ENCODE measurements around the gene MMP2.

GRCh38 chr16:55462241-55462640 is 16.8 kb upstream of the MMP2 start:
- TF ChIP-seq POLR2A (IDR thresholded peaks at IDR 0.05): no peak
- TF ChIP-seq CTCF (IDR thresholded peaks at IDR 0.05): no peak
- TF ChIP-seq POLR2AphosphoS5 (IDR thresholded peaks at IDR 0.05): no peak
